GM12891 (cell line): Measurements from ENCODE around the gene TRPM3.

Experiments used
- POLR2A ChIP-seq: IDR thresholded peaks from 2 replicates; pipeline ENCODE4 v1.6.1; 2011; ENCODE audit warnings: low read depth, low read length, control low read depth
- POLR2AphosphoS5 ChIP-seq: IDR thresholded peaks from 2 replicates; pipeline ENCODE4 v1.6.1; 2011; ENCODE audit warnings: low read depth, low read length, control low read depth
- TAF1 ChIP-seq: IDR thresholded peaks from 2 replicates; pipeline ENCODE4 v1.6.1; 2011; ENCODE audit warnings: low read depth, low read length, control low read depth

DNA sequence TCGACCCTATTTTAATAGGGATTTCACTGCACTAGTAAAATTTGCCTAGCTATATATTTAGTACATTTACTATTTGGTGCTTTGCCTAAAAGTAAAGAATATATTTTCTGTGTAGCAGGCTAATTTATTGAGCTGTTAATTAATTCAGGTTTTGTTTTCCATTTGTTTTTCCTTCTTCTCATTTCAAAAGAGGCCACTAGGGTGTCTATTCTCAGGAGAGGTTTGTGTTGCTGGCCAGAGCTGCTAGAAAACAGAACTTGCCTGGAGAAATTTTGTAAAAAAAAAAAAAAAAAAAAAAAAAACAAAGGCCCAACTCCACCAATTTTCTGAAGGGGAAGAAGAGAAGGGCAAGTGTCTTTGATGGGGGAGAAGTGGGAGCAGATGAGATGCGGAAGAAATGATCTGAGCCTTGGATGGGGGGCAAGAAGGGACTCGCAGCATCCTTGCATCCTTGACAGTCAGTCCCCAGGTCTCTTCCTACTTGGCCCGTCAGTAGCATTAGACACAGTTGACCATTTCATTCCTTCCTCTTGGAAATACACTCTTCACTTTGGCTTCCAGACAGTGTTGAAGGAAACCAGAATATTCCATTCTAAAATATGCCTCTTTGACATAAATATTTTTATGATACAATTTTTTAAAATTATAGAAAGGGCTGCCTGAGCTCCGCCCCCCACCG is 318.5 kb downstream of the TRPM3 start:
- TF ChIP-seq TAF1, result no peak
- TF ChIP-seq POLR2A, result no peak
- no peak for TF ChIP-seq POLR2AphosphoS5
